ENCODE data around the gene LIMK2. TPM values are rescaled to one million over a fixed set of nuclear protein-coding genes. Genes with fewer than 3 reads are reported as not detected.
A peak's percentile ranks its signal among the peaks of the same experiment; 100 is the strongest.
"Not testable (repeated sequence)": the region's sequence is repeated elsewhere in the genome, so short reads cannot be mapped to it uniquely, and the experiment has no call there.

LIMK2 gene
- total and polyA plus RNA-seq, 7 experiments from 2014 or later: 13.1 to 49.9 (median 26.2) TPM

DNA sequence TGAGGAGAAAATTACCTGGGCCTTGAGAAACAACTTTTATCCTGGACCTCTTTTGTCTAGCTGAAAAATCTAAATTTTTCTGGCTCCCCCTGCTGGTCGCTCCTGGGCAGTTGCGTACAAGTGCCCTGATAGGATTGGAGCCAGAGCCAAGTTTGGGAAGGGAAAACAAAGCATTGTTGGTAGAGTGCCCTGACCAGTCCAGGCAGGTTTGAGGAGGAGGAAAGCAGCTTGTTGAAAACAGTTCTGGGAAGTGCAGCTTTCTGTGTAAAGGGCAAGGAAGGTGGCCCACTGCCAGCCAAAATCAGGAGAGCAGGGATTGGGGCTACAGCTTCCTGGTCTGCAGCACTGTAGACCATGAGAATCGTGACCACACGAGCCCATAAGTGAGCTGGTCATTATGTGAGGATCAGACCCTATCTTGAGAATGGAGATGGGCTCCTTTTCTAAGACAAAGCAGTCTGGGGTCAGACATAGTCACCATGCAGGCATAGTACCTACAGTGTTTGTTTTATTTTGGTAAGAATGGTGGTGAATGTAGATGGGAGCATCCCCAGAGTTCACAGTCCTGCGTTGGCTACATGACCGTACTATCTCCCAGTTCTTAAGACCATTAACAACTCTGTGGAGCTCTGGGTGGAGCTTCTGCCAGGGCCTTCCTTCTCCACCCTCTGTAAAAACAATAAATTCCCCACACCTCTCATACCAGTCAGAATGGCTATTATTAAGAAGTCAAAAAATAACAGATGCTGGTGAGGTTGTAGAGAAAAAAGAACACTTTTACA, 101.5 kb downstream of the LIMK2 start:
- H3K4me3 ChIP-seq (ENCODE audit: low read length): no peak overlapping the region
- ATAC-seq (peak; percentile 76), DNase-seq (peak; percentile 40 to 71 (median 62))
- no peaks in the 10 kb centered on the region for H3K27me3 Mint-ChIP-seq
- peaks cover 10 to 43% (median 30%) of the 10 kb centered on the region in 5 donors for H3K36me3 Mint-ChIP-seq
- POLR2A ChIA-PET: interaction anchor here (0.7 to 35.9 kb wide), 9 partner anchors 10 to 101 kb away, joined by 3 to 2331 read pairs (median 4); partner anchors contain the start of genes LIMK2, PATZ1 and PIK3IP1
- H3K36me3 ChIP-seq (ENCODE audit: control insufficient read depth in 2 of 3, insufficient read depth in 3 of 3, low read length in 3 of 3): peaks cover 0 to 23% (median 6%) of the 10 kb centered on the region in 3 experiments
- peaks cover 0 to 11% (median 0%) of the 10 kb centered on the region in 11 donors for H3K9me3 Mint-ChIP-seq
- no peaks in the 10 kb centered on the region for H3K27me3 ChIP-seq (ENCODE audit: control insufficient read depth in 2 of 2, insufficient read depth in 2 of 2, low read length in 2 of 2)
- peaks cover 9 to 33% (median 26%) of the 10 kb centered on the region in 7 donors for H3K4me1 Mint-ChIP-seq
- no peaks in the 10 kb centered on the region for H3K9me3 ChIP-seq (ENCODE audit: control insufficient read depth in 2 of 3, low read length in 3 of 3)
- H3K4me1 ChIP-seq (ENCODE audit: control insufficient read depth in 2 of 2, insufficient read depth in 2 of 2, low read length in 2 of 2): peaks cover 2 to 10% of the 10 kb centered on the region in 2 donors
- H3K27ac Mint-ChIP-seq: peak overlapping the region; percentile 16 to 84 (median 45)
- CTCF ChIA-PET: interaction anchor here (0.5 to 3.7 kb wide), 21 partner anchors 10 to 218 kb away, joined by 3 to 33 read pairs (median 4); partner anchors contain the start of genes LIMK2 and PIK3IP1
- peak overlapping the region in 3 of 10 donors; percentile 2 to 10 (median 9) for H3K4me3 Mint-ChIP-seq
- peak overlapping the region; percentile 32 for H3K27ac ChIP-seq (ENCODE audit: low read depth, low read length)
- intact Hi-C loops (cut with micrococcal nuclease): loop anchor here (1.0 to 5.0 kb wide), 7 partner anchors 21 to 206 kb away; partner anchors contain the start of genes PIK3IP1 (in 2 of the 2), LIMK2 (in 1 of the 2) and SELENOM (in 1 of the 2)

DNA sequence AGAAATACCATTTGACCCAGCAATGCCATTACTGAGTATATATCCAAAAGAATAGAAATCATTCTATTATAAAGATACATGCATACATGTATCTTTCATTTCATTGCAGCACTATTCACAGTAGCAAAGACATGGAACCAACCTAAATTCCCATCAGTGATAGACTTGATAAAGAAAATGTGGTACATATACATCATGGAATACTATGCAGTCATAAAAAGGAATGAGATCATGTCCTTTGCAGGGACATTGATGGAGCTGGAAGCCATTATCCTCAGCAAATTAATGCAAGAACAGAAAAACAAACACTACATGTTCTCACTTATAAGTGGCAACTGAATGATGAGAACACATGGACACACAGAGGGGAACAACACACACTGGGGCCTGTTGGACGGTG, 102.1 kb downstream of the LIMK2 start:
- not testable (repeated sequence) for H3K4me1 ChIP-seq (ENCODE audit: control insufficient read depth in 2 of 2, insufficient read depth in 2 of 2, low read length in 2 of 2); H3K4me3 Mint-ChIP-seq; H3K27ac ChIP-seq (ENCODE audit: low read depth, low read length); DNase-seq; H3K27me3 ChIP-seq (ENCODE audit: control insufficient read depth in 2 of 2, insufficient read depth in 2 of 2, low read length in 2 of 2); H3K9me3 ChIP-seq (ENCODE audit: control insufficient read depth in 2 of 3, low read length in 3 of 3); H3K27me3 Mint-ChIP-seq; H3K4me3 ChIP-seq (ENCODE audit: low read length); ATAC-seq
- POLR2A ChIA-PET: interaction anchor here (0.7 to 35.9 kb wide), 7 partner anchors 9 to 44 kb away, joined by 3 to 2331 read pairs (median 5); partner anchors contain the start of genes PATZ1 and PIK3IP1
- H3K36me3 ChIP-seq (ENCODE audit: control insufficient read depth in 2 of 3, insufficient read depth in 3 of 3, low read length in 3 of 3): peaks cover 0 to 23% (median 6%) of the 10 kb centered on the region in 3 experiments
- peak overlapping the region in 1 of 9 donors; percentile 37 for H3K27ac Mint-ChIP-seq
- H3K9me3 Mint-ChIP-seq: peaks cover 0 to 11% (median 0%) of the 10 kb centered on the region in 11 donors
- H3K36me3 Mint-ChIP-seq: peaks cover 10 to 43% (median 28%) of the 10 kb centered on the region in 5 donors
- peaks cover 7 to 27% (median 22%) of the 10 kb centered on the region in 7 donors for H3K4me1 Mint-ChIP-seq
- intact Hi-C loops (cut with micrococcal nuclease): loop anchor here in 1 of 2 donors (5.0 kb wide), 2 partner anchors 37 to 207 kb away; partner anchors contain the start of gene SELENOM
- CTCF ChIA-PET: interaction anchor here (0.5 to 3.7 kb wide), 12 partner anchors 10 to 102 kb away, joined by 3 to 33 read pairs (median 10); partner anchors contain the start of genes LIMK2 and PIK3IP1

DNA sequence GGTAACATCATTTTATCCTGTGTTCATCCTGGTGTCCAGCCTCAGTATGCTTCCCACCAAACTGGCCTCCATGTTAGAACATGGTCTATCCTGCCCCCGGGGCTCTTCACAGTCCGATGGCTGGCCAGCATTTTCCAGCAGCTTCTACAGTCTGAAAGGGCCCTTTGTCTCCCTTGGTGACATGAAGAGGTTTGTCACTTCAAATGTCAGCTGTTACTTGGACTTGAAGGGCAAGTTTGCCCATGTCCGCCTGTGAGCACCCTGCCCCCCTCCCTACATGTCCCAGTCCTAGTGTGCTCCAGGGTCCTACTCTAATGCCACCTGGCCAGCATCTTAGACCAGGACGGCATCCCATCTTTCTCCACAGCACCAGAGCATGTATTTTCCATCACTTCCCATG, 109.3 kb downstream of the LIMK2 start:
- Mint-ChIP-seq H3K36me3 (peaks cover 8 to 35% (median 15%) of the 10 kb centered on the region in 5 donors), H3K4me3 (no peak overlapping the region), H3K27ac (peak overlapping the region in 5 of 9 donors; percentile 5 to 79 (median 72)), H3K27me3 (no peaks in the 10 kb centered on the region), H3K9me3 (no peaks in the 10 kb centered on the region), H3K4me1 (peaks cover 13 to 17% (median 14%) of the 10 kb centered on the region in 7 donors)
- no peak overlapping the region for H3K4me3 ChIP-seq (ENCODE audit: low read length)
- H3K9me3 ChIP-seq (ENCODE audit: control insufficient read depth in 2 of 3, low read length in 3 of 3): no peaks in the 10 kb centered on the region
- H3K36me3 ChIP-seq (ENCODE audit: control insufficient read depth in 2 of 3, insufficient read depth in 3 of 3, low read length in 3 of 3): peaks cover 0 to 17% (median 8%) of the 10 kb centered on the region in 3 experiments
- ChIA-PET CTCF (interaction anchor here (1.1 kb wide), 1 partner anchor 108 kb away, joined by 3 read pairs; no protein-coding TSS in a partner anchor), POLR2A (interaction anchor here (0.7 to 35.9 kb wide), 4 partner anchors 12 to 111 kb away, joined by 3 to 2331 read pairs (median 4); partner anchors contain the start of gene PIK3IP1)
- H3K27me3 ChIP-seq (ENCODE audit: control insufficient read depth in 2 of 2, insufficient read depth in 2 of 2, low read length in 2 of 2): no peaks in the 10 kb centered on the region
- no peaks in the 10 kb centered on the region for H3K4me1 ChIP-seq (ENCODE audit: control insufficient read depth in 2 of 2, insufficient read depth in 2 of 2, low read length in 2 of 2)
- no peak overlapping the region for H3K27ac ChIP-seq (ENCODE audit: low read depth, low read length)
- ATAC-seq (no peak), DNase-seq (no peak)
- intact Hi-C loops (cut with micrococcal nuclease): no loop called here

DNA sequence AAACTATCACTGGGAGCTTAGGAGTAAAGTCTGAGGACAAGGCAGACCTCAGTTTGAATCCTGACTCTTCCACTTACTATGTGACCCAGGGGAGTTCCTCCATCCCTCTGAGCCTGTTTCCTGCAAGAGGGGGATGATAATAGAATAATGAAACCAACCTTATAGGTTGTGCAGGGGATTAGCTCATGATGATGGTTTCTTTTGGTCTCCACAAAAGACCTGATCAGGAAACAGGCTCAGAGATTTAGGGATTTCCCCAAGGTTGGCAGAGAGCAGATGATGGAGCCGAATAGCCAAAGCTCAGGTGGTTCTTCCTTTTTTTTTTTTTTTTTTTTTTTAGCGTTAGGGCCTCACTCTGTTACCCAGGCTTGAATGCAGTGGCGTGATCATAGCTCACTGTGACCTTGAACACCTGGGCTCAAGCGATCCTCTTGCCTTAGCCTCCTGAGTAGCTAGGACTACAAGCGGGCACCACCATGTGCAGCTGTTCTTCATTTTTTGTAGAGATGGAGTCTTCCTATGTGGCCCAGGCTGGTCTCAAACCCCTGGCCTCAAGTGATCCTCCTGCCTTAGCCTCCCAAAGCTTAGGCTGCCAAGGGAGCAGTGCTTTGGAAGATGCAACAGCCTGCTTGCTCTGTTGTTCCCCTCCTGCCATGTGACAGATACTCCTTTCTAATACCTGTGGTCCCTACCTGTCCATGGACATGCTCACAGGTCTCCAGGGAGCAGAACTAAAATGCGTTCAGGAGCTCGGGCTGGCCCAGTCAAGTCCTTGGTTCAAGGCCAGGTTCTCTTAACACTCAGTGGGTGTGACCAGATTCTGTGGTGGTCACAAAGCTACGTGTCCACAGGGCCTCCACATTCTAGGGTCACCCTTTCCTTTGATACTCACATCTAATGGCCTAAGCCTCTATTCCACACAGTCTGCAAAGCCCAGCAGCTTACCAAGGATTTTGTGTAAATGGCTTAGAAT, 111.8 kb downstream of the LIMK2 start:
- H3K27ac Mint-ChIP-seq: peak overlapping the region in 7 of 9 donors; percentile 22 to 75 (median 63)

DNA sequence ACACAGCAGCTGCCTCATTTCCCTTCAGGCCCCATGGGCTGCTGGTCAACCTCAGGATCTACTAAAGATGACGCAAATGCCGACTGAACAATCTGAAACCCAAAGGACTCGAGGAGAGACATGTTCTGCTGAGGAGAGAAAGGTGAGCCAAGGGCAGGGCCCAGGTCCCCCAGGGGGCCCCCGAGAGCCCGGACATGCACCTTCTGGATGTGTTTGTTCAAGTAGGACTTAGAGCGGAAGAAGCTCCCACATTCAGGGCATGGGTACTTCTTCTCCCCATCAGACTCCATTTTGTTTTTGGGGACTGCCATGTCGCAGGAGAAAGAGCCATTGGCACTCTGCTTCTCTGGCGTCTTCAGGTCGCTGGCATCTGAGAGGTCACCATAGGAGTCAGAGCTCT, 114.8 kb downstream of the LIMK2 start:
- ChIA-PET POLR2A (interaction anchor here (1.0 to 2.0 kb wide), 5 partner anchors 13 to 42 kb away, joined by 3 to 8 read pairs (median 5); partner anchors contain the start of gene PIK3IP1), CTCF (interaction anchor here (0.9 kb wide), 1 partner anchor 34 kb away, joined by 4 read pairs; no protein-coding TSS in a partner anchor)
- Histone ChIP-seq H3K9me3 (ENCODE audit: control insufficient read depth in 2 of 3, low read length in 3 of 3) (no peaks in the 10 kb centered on the region), H3K4me1 (ENCODE audit: control insufficient read depth in 2 of 2, insufficient read depth in 2 of 2, low read length in 2 of 2) (no peaks in the 10 kb centered on the region), H3K27ac (ENCODE audit: low read depth, low read length) (no peak overlapping the region), H3K27me3 (ENCODE audit: control insufficient read depth in 2 of 2, insufficient read depth in 2 of 2, low read length in 2 of 2) (no peaks in the 10 kb centered on the region), H3K36me3 (ENCODE audit: control insufficient read depth in 2 of 3, insufficient read depth in 3 of 3, low read length in 3 of 3) (peaks cover 0 to 71% (median 27%) of the 10 kb centered on the region in 3 experiments), H3K4me3 (ENCODE audit: low read length) (no peak overlapping the region)
- no peak for ATAC-seq
- peaks cover 13 to 35% (median 27%) of the 10 kb centered on the region in 7 donors for H3K4me1 Mint-ChIP-seq
- peaks cover 17 to 59% (median 22%) of the 10 kb centered on the region in 5 donors for H3K36me3 Mint-ChIP-seq
- H3K27me3 Mint-ChIP-seq: no peaks in the 10 kb centered on the region
- no peak overlapping the region for H3K4me3 Mint-ChIP-seq
- no peaks in the 10 kb centered on the region for H3K9me3 Mint-ChIP-seq
- peak overlapping the region in 2 of 9 donors; percentile 41 to 76 for H3K27ac Mint-ChIP-seq
- DNase-seq: no peak
- intact Hi-C loops (cut with micrococcal nuclease): no loop called here

More for the DNA sequence above, 111.8 kb downstream of the LIMK2 start:
- ChIA-PET POLR2A (interaction anchor here (0.6 to 1.5 kb wide), 8 partner anchors 10 to 33 kb away, joined by 3 to 9 read pairs (median 4); partner anchors contain the start of gene PIK3IP1), CTCF (no interaction called here)
- no peak overlapping the region for H3K4me3 Mint-ChIP-seq
- H3K27ac ChIP-seq (ENCODE audit: low read depth, low read length): no peak overlapping the region
- DNase-seq: no peak
- H3K27me3 Mint-ChIP-seq: no peaks in the 10 kb centered on the region
- H3K4me1 ChIP-seq (ENCODE audit: control insufficient read depth in 2 of 2, insufficient read depth in 2 of 2, low read length in 2 of 2): no peaks in the 10 kb centered on the region
- intact Hi-C loops (cut with micrococcal nuclease): no loop called here
- H3K36me3 ChIP-seq (ENCODE audit: control insufficient read depth in 2 of 3, insufficient read depth in 3 of 3, low read length in 3 of 3): peaks cover 0 to 41% (median 12%) of the 10 kb centered on the region in 3 experiments
- H3K4me1 Mint-ChIP-seq: peaks cover 13 to 17% (median 14%) of the 10 kb centered on the region in 7 donors
- peaks cover 12 to 48% (median 18%) of the 10 kb centered on the region in 5 donors for H3K36me3 Mint-ChIP-seq
- H3K9me3 ChIP-seq (ENCODE audit: control insufficient read depth in 2 of 3, low read length in 3 of 3): no peaks in the 10 kb centered on the region
- no peaks in the 10 kb centered on the region for H3K27me3 ChIP-seq (ENCODE audit: control insufficient read depth in 2 of 2, insufficient read depth in 2 of 2, low read length in 2 of 2)
- no peaks in the 10 kb centered on the region for H3K9me3 Mint-ChIP-seq
- ATAC-seq: peak; percentile 45
- H3K4me3 ChIP-seq (ENCODE audit: low read length): no peak overlapping the region

All from naive thymus-derived CD4-positive, alpha-beta T cell (primary cell).